ENCODE data around the gene GCK. TPM values are rescaled to one million over a fixed set of nuclear protein-coding genes. Genes with fewer than 3 reads are reported as not detected.

The GCK gene
- total and polyA plus RNA-seq, 2 donors (not counting 1 experiment from before 2014, with no cell fraction given): 0.22 to 0.24 TPM

GRCh38 chr7:44191171-44191570 is 1.9 kb upstream of the GCK start:
- POLR2A ChIA-PET: no interaction called here
- H3K4me1 Mint-ChIP-seq: no peaks in the 10 kb centered on the region
- intact Hi-C loops (cut with micrococcal nuclease): no loop called here

More at GRCh38 chr7:44191171-44191570, 1.9 kb upstream of the GCK start:
- no peak overlapping the region for H3K27ac Mint-ChIP-seq
- H2AFZ ChIP-seq (ENCODE audit: insufficient read depth, low read depth, low read length, poor library complexity, severe bottlenecking): no peak overlapping the region
- peaks cover 11% of the 10 kb centered on the region for H3K27me3 Mint-ChIP-seq
- H3K9ac ChIP-seq (ENCODE audit: low read length): no peak overlapping the region
- H3K9me3 Mint-ChIP-seq (ENCODE audit: insufficient read depth): no peaks in the 10 kb centered on the region
- H3K4me2 ChIP-seq (replicated peaks; ENCODE audit: low read depth, low read length, poor library complexity, severe bottlenecking): no peak overlapping the region
- H4K20me1 ChIP-seq (ENCODE audit: control insufficient read depth, insufficient read depth, low read length, poor library complexity, severe bottlenecking): no peaks in the 10 kb centered on the region
- H3K9me3 ChIP-seq (ENCODE audit: control extremely low read depth in 1 of 3, control insufficient read depth in 2 of 3, insufficient read depth in 1 of 3, low read length in 2 of 3): no peaks in the 10 kb centered on the region
- no peaks in the 10 kb centered on the region for H3K27me3 ChIP-seq (replicated peaks in 1 of 4; ENCODE audit: control extremely low read depth in 1 of 4, control insufficient read depth in 3 of 4, insufficient read depth in 4 of 4, low read length in 3 of 4)
- CTCF ChIA-PET: no interaction called here
- no peaks in the 10 kb centered on the region for H3K36me3 ChIP-seq (replicated peaks in 1 of 2; ENCODE audit: control extremely low read depth in 1 of 2, control insufficient read depth in 1 of 2, extremely low read depth in 1 of 2, insufficient read depth in 2 of 2, low read length in 1 of 2)
- H3K4me3 ChIP-seq (ENCODE audit: control extremely low read depth in 1 of 5, extremely low read depth in 1 of 5, insufficient read depth in 1 of 5, low read depth in 2 of 5, low read length in 4 of 5): no peak overlapping the region
- no peaks in the 10 kb centered on the region for H3K79me2 ChIP-seq (ENCODE audit: control insufficient read depth, insufficient read depth, low read length)
- H3K4me3 Mint-ChIP-seq: no peak overlapping the region
- no peak for TF ChIP-seq CTCF (IDR thresholded peaks at IDR 0.05)
- TF ChIP-seq EZH2 (IDR thresholded peaks at IDR 0.05; ENCODE audit: borderline replicate concordance, insufficient read depth, low read depth, low read length, poor library complexity, severe bottlenecking): no peak
- no peak for ATAC-seq (ENCODE audit: low read depth)
- no peak overlapping the region for H3K27ac ChIP-seq (ENCODE audit: low read length in 2 of 2)
- H3K4me1 ChIP-seq (ENCODE audit: control insufficient read depth in 2 of 2, insufficient read depth in 2 of 2, low read length in 2 of 2): no peaks in the 10 kb centered on the region
- no CpG with 5 or more reads among the region's 5 CpGs for WGBS (ENCODE audit: insufficient coverage)
- no peak for DNase-seq
